Nephron (organoid): Measurements from ENCODE around the gene TAS2R46.

Experiments
- H3K27ac Mint-ChIP-seq, 3 experiments: 2 replicates each; pipeline ENCODE4 v1.8.0; 2020; ENCODE audit warnings: mixed read lengths in 3 of 3, mild to moderate bottlenecking in 2 of 3, moderate library complexity in 1 of 3
- H3K27me3 Mint-ChIP-seq: 2 replicates; pipeline ENCODE4 v1.8.0; 2021; ENCODE audit warnings: low read depth, mild to moderate bottlenecking, moderate library complexity, mixed read lengths
- H3K36me3 Mint-ChIP-seq: 2 replicates; pipeline ENCODE4 v1.8.0; 2020; ENCODE audit warnings: low read depth, mixed read lengths
- H3K4me1 Mint-ChIP-seq: 2 replicates; pipeline ENCODE4 v1.8.0; 2020; ENCODE audit warnings: mixed read lengths
- H3K4me3 Mint-ChIP-seq, 3 experiments: 2 replicates each; pipeline ENCODE4 v1.8.0; 2020; ENCODE audit warnings: mild to moderate bottlenecking in 3 of 3, mixed read lengths in 3 of 3, moderate library complexity in 2 of 3
- H3K9me3 Mint-ChIP-seq: 2 replicates; pipeline ENCODE4 v1.8.0; 2020; ENCODE audit warnings: mixed read lengths
- CTCF ChIP-seq, 3 experiments: fragments of 200-600 bp; sonication (generic); IDR thresholded peaks; one replicate each; pipeline ENCODE4 v1.5.0; 2021; ENCODE audit warnings: antibody characterized with exemption in 3 of 3; ENCODE audit not compliant: unreplicated experiment in 3 of 3

TAS2R46 gene

GRCh38 chr12:11031307-11031706 is 30.8 kb downstream of the TAS2R46 start, which contains the start of gene TAS2R31:
Gene TAS2R31, minus strand, starts transcription at chr12:11031407. Its CDS starts 72 bp downstream, at chr12:11031335.
- no peak for TF ChIP-seq CTCF (IDR thresholded peaks at IDR 0.05; ENCODE audit: unreplicated experiment in 3 of 3)
- no peaks in the 10 kb centered on the region for H3K4me1 Mint-ChIP-seq
- H3K4me3 Mint-ChIP-seq, result no peak within 1 kb of the TSS
- no peak within 1 kb of the TSS for H3K27ac Mint-ChIP-seq
- peaks cover 4% of the 10 kb centered on the region for H3K27me3 Mint-ChIP-seq
- H3K36me3 Mint-ChIP-seq, result peaks cover 59% of the 10 kb centered on the region
- peaks cover 3% of the 10 kb centered on the region for H3K9me3 Mint-ChIP-seq

GRCh38 chr12:11026118-11026517 is 36.0 kb downstream of the TAS2R46 start:
- H3K27ac Mint-ChIP-seq, result no peak overlapping the region
- H3K27me3 Mint-ChIP-seq, result no peaks in the 10 kb centered on the region
- no peaks in the 10 kb centered on the region for H3K4me1 Mint-ChIP-seq
- TF ChIP-seq CTCF (IDR thresholded peaks at IDR 0.05; ENCODE audit: unreplicated experiment in 3 of 3), result no peak
- H3K4me3 Mint-ChIP-seq, result no peak overlapping the region
- H3K9me3 Mint-ChIP-seq, result peaks cover 13% of the 10 kb centered on the region
- peaks cover 69% of the 10 kb centered on the region for H3K36me3 Mint-ChIP-seq

GRCh38 chr12:11023387-11023786 is 38.7 kb downstream of the TAS2R46 start:
- peaks cover 53% of the 10 kb centered on the region for H3K36me3 Mint-ChIP-seq
- H3K9me3 Mint-ChIP-seq, result peaks cover 13% of the 10 kb centered on the region
- no peak for TF ChIP-seq CTCF (IDR thresholded peaks at IDR 0.05; ENCODE audit: unreplicated experiment in 3 of 3)
- H3K27me3 Mint-ChIP-seq, result no peaks in the 10 kb centered on the region
- H3K4me3 Mint-ChIP-seq, result no peak overlapping the region
- H3K4me1 Mint-ChIP-seq, result no peaks in the 10 kb centered on the region
- H3K27ac Mint-ChIP-seq, result no peak overlapping the region

- Mint-ChIP-seq H3K36me3 (peaks cover 48% of the 10 kb centered on the region), H3K4me3 (no peak within 1 kb of the TSS), H3K4me1 (no peaks in the 10 kb centered on the region), H3K9me3 (peaks cover 13% of the 10 kb centered on the region), H3K27ac (no peak within 1 kb of the TSS), H3K27me3 (no peaks in the 10 kb centered on the region)
- no peak for TF ChIP-seq CTCF (IDR thresholded peaks at IDR 0.05; ENCODE audit: unreplicated experiment in 3 of 3)
These were observed 39.6 kb downstream of the TAS2R46 start, which contains the start of gene TAS2R19 for GRCh38 chr12:11022520-11022919. Gene TAS2R19, minus strand, starts transcription at chr12:11022620. Its CDS starts 49 bp downstream, at chr12:11022571.

- Mint-ChIP-seq H3K4me1 (no peaks in the 10 kb centered on the region), H3K9me3 (no peaks in the 10 kb centered on the region), H3K27me3 (no peaks in the 10 kb centered on the region), H3K36me3 (peaks cover 17% of the 10 kb centered on the region), H3K4me3 (no peak overlapping the region), H3K27ac (no peak overlapping the region)
- no peak for TF ChIP-seq CTCF (IDR thresholded peaks at IDR 0.05; ENCODE audit: unreplicated experiment in 3 of 3)
These were observed 45.2 kb downstream of the TAS2R46 start for GRCh38 chr12:11016937-11017336.

- TF ChIP-seq CTCF (IDR thresholded peaks at IDR 0.05; ENCODE audit: unreplicated experiment in 3 of 3), result no peak
- Mint-ChIP-seq H3K27me3 (no peaks in the 10 kb centered on the region), H3K4me3 (no peak overlapping the region), H3K27ac (no peak overlapping the region), H3K4me1 (no peaks in the 10 kb centered on the region), H3K36me3 (peaks cover 11% of the 10 kb centered on the region), H3K9me3 (no peaks in the 10 kb centered on the region)
These were observed 46.2 kb downstream of the TAS2R46 start for GRCh38 chr12:11015775-11016430.
